Astrocyte of the spinal cord (primary cell): ENCODE measurements around the gene MAFG.

Source experiments
- DNase-seq: peaks from one replicate; pipeline ENCODE4 v3.0.0; 2011; ENCODE audit warnings: low read depth, low spot score
- H3K4me3 ChIP-seq: 2 replicates; pipeline ENCODE4 v1.5.1; 2011; ENCODE audit warnings: low read depth, mild to moderate bottlenecking, low read length, moderate library complexity
- in situ Hi-C: cut with HindIII; loops from 2 replicates; pipeline ENCODE4 v1.10.0; 2017; ENCODE audit warnings: low sequenced_read_pairs
- TF ChIP-seq, protein P1 (sequence below): IDR thresholded peaks from 2 replicates; pipeline ENCODE4 v1.5.1; 2012; ENCODE audit warnings: low read depth, mild to moderate bottlenecking, low read length, inconsistent platforms

Gene MAFG

DNA sequence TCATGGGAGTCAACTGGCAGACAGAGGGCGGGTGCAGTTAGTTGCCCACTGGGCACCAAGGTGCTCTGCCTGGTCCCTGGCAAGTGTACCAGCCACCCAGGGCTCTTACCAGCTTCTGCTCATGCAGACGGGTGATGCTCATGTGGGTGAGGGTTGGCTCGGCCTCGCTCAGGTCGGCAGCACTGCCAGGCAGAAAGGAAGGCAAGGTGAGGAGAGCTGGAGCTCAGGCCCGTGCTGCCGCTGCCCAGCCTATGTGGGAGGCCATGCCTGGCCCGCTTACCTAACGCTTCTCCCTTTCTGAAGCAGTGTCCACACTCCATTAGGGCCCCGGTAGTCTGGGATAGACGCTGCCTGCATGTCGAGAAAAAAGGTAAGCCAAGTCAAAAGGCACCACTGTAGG, 12.2 kb downstream of the MAFG start:
- in situ Hi-C loops, result no loop called here
- no peak for DNase-seq
- H3K4me3 ChIP-seq, result no peak overlapping the region
- TF ChIP-seq, protein P1, sequence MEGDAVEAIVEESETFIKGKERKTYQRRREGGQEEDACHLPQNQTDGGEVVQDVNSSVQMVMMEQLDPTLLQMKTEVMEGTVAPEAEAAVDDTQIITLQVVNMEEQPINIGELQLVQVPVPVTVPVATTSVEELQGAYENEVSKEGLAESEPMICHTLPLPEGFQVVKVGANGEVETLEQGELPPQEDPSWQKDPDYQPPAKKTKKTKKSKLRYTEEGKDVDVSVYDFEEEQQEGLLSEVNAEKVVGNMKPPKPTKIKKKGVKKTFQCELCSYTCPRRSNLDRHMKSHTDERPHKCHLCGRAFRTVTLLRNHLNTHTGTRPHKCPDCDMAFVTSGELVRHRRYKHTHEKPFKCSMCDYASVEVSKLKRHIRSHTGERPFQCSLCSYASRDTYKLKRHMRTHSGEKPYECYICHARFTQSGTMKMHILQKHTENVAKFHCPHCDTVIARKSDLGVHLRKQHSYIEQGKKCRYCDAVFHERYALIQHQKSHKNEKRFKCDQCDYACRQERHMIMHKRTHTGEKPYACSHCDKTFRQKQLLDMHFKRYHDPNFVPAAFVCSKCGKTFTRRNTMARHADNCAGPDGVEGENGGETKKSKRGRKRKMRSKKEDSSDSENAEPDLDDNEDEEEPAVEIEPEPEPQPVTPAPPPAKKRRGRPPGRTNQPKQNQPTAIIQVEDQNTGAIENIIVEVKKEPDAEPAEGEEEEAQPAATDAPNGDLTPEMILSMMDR, result no peak

DNA sequence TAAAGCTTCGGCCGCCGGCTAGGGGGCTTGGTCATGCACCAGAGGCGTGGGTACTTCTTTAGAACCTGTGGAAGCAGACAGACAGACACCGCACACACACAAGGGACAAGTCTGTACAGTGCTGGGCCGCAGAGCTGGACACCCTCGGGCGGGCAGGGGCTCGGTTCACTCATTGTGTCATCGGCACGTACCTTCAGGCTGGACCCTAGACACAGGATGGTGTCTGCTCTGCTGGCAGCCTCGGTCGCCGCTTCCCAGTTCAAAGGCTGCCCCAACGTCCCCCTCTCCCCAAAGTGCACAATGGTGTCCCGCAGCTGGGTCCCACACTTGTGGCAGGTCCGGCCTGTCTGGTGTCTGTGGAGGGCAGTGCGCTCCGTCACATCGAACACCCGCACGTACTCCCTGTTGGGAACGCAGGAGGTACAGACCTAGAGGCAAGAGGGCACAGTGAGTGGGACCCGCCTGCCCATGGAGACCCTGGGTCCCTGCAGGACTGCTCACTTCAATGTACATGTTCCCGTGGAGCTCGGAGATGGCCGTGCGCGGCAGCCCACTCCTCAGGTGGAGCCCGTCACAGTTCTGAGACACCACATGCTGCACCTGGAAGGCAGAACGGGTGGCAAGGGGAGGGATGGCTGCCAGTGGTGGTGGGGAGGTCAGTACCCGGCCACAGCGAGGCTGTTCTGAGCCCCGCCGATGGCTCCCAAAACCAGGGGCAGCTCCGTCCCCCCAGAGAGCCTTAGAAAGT, 13.3 kb downstream of the MAFG start:
- no peak overlapping the region for H3K4me3 ChIP-seq
- in situ Hi-C loops, result no loop called here
- TF ChIP-seq, protein P1, result no peak
- DNase-seq, result no peak

DNA sequence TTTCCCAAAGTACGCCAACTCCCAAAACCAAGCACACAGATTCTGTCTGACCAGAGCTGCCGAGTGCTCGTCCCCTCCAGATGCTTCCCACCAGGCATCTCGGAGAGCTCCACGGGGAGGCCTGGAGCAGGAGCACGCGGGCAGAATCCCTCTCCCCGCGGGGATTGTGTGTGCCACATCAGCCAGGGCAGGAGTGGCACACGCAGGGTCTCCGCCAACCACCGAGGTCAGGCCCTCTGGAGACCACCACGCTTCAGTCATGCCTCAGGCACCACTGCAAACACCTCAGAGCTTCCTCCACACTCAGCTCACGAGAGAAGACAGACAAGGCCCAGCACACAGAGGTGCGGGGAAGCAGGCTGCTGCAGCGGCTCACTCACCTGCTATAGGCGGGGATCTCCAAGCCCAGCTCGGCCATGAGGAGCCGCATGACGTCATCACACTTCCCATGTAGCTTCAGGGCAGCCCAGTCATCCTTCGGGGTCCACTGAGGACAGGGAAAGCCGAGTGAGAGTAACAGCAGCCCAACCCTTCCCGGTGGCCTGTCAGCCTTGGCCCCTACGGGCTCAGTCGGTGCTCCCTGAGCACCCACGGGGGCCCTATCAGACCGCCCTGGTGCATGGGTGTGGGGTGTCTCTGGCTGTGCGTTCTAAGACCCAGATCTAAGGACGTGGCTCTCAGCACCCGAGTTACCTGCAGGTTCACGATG, 14.0 kb downstream of the MAFG start:
- H3K4me3 ChIP-seq, result no peak overlapping the region
- TF ChIP-seq, protein P1, result no peak
- in situ Hi-C loops, result no loop called here
- DNase-seq, result no peak

DNA sequence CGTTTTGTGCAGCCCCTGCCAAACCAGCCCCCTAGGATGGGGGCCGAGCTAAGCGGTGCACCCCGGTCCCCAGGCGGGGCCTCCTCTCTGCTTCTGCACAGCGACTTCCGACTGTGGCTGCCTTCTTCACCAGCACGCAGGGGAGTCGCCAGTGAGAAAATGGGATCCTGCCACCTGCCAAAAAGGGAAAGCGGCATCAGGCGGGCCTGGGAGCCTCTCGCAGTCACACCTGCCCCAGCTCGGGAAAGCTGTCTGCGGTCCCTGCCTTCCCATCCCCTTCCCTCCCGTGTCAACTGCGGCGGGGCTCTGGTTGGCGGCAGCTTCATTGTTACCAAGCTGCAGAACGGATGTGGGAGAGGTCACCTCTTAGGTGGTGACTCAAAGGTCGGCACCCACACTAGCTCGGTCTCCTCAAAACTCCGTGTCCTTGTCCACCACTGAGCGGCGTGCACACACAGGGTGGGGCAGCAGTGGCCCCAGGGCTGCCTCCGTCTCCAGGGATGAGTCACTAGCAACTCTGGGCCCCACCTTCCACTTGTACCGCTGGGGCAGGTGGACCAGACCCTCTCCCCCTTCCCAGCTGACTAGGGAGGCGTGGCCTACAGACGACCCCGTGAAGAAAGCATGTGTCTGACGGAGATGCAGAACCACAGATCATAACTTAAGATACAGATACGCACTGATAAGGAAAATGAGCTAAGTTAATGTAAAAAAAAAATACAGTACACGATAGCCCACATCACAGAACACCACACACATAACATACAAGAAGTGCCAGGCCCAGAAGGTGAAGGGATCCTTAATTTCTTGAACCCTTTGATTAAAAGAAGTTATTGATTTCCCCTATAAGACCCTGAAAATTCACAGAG, 14.9 kb downstream of the MAFG start:
- in situ Hi-C loops, result no loop called here
- no peak for DNase-seq
- TF ChIP-seq, protein P1, result no peak
- no peak overlapping the region for H3K4me3 ChIP-seq

DNA sequence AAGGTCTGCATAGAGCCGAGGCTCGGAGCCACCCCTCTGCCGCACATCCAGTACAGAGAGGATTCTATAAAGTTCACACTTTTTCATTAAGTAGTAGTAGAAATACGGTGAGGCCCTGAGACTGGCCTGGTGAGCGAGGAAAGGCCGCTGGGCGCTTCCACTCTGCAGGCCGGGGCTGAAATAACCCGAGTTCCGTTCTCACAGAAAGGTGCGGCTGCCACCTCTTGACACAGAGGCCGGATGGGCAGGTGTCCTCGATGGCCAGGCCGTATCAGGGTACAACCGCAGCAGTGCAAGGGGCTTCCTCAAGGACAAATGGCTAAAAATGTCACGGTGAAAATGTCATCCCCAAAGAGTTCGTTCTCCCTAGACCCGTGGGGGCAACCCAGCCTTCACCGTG, 15.6 kb downstream of the MAFG start:
- DNase-seq, result no peak
- in situ Hi-C loops, result no loop called here
- no peak overlapping the region for H3K4me3 ChIP-seq
- TF ChIP-seq, protein P1, result no peak

DNA sequence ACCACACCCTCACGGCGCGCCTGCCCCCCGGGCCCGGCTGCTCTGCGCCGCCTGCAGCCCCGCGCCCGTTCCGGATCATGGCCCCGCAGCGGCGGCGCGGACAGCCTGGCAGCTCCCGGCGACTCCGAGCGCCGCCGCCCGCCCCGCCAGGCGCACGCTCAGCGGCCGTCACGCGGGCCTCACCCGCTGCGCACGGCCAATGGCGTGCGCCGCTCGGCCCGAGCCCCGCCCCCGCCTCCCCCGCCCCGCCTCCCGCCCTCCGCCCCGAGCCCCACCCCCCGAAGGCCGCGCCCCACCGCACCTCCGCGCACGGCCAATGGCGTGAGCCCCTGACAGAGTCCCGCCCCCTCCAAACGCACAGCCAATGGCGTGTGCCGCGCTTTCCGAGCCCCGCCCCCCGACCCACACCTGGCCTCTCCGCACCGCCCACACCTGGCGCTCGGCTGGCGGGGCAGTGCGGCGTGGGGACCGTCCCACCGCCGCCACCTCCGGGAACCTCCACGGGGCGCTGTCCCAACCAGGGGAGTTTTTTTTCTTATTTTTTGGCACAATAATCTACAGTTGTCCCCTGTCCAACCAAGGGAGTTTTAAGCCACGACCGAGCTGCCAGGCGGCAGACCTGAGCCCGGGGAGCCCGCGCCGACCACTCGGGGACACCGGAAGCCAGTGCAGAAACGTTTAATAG, 16.1 kb downstream of the MAFG start, which contains the start of gene PCYT2:
TSS of gene PCYT2 (minus strand) at position 123 of the 685 bp plus-strand sequence. CDS start at position 79, 44 bp downstream.
- in situ Hi-C loops, result no loop called here
- TF ChIP-seq, protein P1, result no peak
- DNase-seq, result peak; percentile 82
- H3K4me3 ChIP-seq, result peak within 1 kb of the TSS; percentile 65
